ENCODE data around the gene NT5M.

The NT5M gene

DNA sequence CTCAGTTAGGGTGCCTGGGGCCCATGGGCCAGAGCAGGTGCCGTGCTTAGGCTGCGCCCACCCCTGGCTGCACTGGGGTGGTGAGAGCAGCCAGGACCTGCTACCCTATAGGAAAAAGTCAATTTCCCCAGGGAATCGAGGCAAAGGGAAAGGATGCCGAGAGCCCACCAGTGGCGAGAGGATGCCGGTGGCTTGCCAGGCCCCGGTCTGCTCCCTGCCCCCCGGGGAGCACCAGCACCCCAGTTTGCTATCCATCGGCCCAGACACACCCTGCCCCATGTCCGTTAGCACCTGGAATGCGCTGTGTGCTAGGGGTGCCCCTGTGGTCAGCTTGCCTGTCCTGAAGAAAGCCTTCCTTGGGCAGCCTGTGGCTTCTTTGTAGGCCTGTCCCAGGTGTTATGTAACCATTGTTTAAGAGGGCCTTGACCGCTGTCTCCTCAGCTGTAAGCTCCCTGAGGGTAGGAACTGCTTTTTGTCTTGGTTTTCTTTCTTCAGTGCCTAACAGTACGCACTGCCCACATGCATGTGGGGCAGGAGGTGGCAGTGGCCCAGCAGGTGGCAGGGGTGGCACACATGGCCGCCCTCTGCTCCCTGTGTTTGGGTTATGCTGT, 40.8 kb downstream of the NT5M start:
- no peak for DNase-seq (ENCODE audit: low read depth)

GRCh38 chr17:17344507-17345293, 41.5 kb downstream of the NT5M start:
- DNase-seq (ENCODE audit: low read depth) = no peak

GRCh38 chr17:17345294-17345597, 42.1 kb downstream of the NT5M start:
- no peak for DNase-seq (ENCODE audit: low read depth)

GRCh38 chr17:17345686-17346427, 42.7 kb downstream of the NT5M start:
- no peak for DNase-seq (ENCODE audit: low read depth)

- DNase-seq (ENCODE audit: low read depth) = no peak
These were observed 43.5 kb downstream of the NT5M start for GRCh38 chr17:17346428-17347233.

DNA sequence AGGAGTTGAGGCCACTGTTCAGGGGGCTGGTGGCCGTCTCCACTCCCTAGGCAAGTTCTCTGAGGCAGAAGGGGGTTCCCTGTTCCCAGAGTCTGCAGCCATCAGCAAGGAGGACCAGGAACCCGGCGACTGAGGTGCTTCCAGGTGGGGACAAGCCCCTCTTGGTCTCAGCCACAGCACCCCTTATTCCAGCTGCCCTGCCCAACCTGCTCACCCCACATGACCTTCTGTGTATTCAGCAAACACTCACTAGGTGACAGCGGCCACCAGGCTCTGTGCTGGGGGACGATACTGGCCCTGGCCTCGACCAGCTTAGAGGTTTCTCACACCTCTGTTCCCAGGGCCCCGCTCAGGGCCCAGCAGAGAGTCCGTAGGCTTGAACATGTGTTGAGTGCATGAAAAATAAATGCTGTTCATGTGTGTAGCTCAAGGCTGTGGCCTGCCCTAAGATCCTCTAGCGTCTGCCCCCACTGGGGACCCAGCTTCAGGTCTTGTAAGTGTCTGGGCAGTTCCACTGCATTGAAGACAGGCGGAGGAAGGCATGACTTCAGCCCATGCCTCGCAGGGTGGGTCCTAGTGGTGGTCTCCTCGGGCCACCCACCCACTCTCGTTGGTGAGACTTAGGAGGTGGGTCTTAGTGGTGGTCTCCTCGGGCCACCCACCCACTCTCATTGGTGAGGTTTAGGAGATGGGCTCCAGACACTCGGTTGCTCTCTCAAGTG, 44.2 kb downstream of the NT5M start:
- no peak for DNase-seq (ENCODE audit: low read depth)

GRCh38 chr17:17347956-17348871, 45.0 kb downstream of the NT5M start:
- DNase-seq (ENCODE audit: low read depth) = no peak

DNA sequence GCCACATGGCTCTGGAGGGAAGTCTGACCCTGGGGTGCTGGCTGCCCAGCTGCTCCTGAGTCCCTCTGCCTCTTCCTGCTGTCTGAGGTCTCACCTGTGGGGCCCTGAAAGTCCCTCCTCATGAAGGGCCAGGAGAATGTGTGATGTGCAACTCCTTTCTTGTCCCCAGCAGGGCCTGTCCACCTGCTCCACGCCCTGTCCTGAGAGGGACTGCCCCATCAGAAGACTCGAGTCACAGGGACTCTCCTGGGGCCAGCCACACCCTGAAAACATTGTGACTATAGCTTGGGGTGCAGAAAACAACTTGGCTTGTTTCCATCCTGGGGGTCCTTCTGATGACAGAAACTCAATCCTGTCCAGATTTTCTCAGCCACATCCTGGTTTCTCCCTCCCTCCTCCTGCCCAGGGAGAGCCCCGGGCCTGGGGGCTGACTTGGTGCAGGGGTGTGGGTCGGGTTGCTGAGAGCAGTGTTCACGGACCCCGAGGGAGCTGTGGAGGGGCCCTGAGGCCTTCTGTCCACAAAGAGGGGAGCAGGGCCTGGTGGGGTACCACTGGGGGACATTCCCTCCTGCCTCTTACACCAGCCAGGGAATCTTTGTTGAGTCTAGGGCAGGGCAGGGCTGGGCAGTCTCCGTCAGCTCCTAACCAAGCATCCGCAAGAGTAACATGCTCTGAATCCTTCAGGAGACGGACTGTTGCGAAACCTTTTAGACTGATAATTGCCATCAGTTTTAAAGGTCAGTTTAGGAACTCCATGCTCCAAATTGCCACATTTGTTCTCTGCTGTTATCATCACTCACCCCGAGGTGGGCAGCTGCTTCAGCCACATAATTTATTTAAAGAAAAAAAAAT, 45.9 kb downstream of the NT5M start:
- DNase-seq (ENCODE audit: low read depth) = no peak

DNA sequence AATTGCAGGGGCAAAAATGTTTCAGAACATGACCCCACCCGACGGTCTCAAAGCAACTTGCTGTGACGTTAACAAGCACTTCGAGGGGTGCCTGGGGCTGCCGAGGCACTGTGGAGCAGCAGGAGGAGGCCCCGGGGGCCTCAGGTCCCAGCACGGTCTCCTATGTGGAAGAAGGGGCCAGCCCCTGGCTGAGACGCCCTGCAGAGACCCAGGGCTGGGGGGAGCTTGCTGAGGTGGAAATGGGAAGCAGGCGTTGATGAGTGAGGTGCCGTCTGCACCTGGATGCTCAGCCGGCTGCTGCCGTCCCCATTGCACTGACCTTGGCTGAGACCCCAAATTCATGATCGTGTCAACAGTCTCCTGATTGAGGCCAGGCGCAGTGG, 46.5 kb downstream of the NT5M start:
- DNase-seq (ENCODE audit: low read depth) = no peak

- no peak for DNase-seq (ENCODE audit: low read depth)
These were observed 47.5 kb downstream of the NT5M start for GRCh38 chr17:17350491-17351355.

DNA sequence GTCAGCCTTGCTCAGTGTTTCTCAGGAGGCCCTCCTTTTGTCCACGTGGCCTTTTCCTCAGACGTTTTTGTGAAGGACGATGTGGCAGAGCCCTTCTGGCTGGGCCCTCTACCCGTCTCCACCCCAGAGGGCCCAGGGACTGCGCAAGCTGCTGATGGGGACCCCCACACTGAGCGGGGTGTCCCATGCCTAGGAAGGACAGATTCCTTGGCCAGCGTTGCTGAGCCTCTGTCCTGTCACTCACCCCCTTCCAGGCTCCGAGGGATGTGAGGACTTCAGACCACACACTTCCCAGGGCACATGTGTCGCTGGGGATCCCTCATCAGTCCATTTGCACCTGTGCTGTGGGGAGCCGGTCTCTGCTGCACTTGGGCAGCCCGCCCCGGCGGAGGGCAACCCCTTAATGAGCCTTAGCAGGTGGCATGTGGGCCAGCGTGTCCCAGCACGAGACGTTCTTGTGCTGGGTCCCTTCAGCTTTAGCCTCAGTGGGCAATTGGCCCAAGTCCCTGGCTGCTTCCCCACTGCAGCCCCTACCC, 48.3 kb downstream of the NT5M start:
- no peak for DNase-seq (ENCODE audit: low read depth)

- DNase-seq (ENCODE audit: low read depth) = no peak
These were observed 49.0 kb downstream of the NT5M start for GRCh38 chr17:17351901-17352781.

DNA sequence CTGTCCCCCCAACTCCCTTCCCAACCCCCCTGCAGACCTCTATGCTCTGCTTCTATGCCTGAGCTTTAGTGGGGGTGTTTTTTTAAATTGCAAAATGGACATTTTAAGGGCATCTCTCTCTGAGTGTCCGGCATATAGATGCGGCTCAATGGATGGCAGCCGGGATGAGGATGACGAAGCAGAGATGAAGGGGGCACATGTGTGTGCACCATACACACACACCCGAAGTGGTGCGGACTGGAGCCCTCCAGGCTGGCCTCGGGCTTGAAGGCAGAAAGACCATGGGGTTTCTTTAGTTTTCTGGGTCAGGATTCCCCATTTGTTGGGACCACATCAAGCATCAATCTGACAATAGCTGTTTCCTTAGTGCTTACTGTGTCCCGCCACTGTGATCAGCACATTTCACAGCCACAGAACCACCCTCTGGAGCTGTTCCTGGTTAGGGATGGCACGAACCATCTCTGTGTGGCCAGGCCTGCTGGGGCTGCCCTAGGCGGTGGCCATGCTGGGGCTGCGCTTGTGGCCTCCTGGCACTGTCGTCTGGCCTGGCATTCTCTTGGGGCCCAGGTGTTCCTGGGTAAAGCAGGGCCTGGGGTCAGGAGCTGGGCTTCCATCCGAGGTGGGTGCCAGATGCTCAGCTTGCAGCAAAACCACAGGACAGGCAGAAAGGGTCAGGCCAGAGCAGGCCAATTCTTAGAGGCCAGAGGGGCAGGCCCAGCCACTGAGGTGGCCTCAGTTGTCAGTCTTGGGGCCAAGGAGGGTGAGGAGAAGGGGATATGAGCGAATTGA, 49.9 kb downstream of the NT5M start:
- no peak for DNase-seq (ENCODE audit: low read depth)

DNA sequence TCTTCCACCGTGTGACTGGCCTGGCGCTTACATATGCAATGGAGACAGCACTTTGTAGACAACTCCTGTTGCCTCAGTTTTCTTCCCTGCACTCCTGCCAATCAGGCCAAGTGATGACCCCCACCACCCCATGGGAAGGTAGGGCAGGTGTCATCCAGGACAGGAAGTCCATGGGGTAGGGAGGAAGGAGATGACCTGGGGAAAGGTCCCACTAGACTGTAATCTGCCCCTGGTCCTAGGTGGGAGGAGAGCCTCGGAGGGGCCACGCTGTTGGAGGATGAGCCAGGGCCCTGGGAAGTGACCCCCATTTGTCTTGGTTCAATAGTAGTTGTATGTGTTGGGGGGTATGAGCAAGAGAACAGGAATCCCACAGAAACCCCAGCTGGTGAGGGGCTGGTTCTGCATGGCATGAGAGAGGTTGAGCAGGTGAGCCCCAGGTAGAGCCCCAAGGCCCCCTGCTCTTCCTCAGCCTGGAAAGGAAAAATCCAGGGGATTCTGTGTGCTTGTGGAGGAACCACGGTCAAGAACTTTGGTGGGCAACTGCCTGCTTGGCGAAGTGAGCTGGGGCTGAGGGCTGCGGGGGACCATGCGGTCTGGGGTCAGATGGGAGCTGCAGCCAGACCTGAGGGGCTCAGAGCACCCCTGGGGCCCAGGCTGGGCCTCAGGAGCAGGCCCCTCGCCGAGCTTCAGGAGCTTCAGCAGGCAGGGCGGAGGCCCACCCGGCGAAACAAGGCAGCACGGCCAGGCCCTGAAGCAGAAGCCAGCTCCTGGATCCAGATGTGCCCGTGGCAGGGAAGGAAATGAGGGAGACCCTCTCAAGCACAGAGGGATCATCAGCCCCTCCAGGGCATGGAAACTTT, 50.7 kb downstream of the NT5M start:
- no peak for DNase-seq (ENCODE audit: low read depth)

DNA sequence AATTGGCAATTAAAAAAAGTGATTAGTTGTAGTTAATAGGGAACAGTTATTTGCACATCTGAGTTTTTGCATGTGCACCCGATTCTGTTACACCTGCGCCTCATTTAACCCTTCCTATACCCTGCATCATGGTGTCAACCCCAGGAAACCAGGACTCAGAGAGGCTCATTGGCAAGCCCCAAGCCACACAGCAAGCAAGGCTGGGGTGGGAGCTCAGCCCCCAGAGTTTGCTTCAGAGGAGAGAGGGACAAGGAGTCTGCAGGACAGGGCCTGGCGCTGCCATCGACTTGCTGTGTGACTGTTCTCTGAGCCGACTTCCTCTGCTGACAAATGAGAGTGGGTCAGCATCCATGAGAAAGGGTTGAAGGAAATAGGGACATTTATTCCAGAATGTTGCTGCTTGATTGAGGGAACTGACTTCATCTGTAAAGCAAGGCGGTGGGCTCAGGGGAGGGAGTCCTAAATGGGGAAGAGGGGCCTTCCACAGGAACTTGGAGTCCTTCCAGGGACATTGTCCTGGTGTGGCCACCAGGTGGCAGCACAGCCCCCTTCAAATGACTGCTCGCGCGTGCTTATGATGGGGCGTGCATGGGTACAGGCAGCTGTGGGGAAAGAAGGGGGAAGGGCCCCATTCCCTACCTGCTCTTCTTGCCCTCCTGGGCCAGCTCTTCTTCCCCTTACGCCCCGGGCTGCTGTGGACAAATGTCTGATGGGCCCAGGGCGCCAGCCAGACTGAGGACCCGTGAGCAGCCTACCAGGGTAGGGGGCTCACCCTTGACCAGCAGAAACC, 51.6 kb downstream of the NT5M start:
- peak; percentile 35 for DNase-seq (ENCODE audit: low read depth)
